ENCODE results near the gene SRSF12.

SRSF12 gene

DNA sequence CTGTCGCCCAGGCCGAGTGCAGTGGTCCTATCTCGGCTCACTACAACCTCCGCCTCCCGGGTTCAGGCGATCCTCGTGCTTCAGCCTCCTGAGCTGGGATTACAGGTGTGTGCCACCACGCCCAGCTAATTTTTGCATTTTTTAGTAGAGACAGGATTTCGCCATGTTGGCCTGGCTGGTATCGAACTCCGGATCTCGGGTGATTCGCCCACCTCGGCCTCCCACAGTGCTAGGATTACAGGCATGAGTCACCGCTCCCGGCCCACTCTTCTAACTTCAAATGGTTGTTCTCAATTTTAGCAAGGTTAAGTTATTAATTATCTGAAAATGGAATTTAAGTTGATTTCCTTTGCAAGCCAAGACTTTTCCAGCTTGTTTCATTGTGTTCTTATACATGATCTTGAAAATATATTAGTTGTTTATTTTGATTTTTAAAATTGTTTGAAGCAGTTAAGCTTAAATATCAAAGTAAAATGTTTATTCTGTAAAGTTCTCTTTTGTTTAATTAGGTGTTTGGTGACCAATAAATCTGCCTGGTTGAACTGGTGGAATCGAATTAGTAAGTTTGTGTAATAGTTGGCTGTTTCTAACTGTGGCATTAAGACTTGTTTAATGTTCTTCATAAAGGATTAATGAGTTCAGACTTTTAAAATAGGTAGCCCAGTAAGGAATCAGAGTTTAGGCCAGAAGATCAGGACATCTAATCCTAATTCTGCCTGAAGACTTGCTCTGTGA lies 30.3 kb upstream of the SRSF12 start:
- Histone ChIP-seq H3K36me3 (ENCODE audit: control insufficient read depth, insufficient read depth, low read length) (no peaks in the 10 kb centered on the region), H3K4me3 (replicated peaks; ENCODE audit: low read depth, low read length) (no peak overlapping the region), H3K27me3 (replicated peaks; ENCODE audit: control insufficient read depth, insufficient read depth, low read length) (no peaks in the 10 kb centered on the region)
- no peak for DNase-seq (ENCODE audit: extremely low read depth, insufficient read length)
- TF ChIP-seq, protein P1, sequence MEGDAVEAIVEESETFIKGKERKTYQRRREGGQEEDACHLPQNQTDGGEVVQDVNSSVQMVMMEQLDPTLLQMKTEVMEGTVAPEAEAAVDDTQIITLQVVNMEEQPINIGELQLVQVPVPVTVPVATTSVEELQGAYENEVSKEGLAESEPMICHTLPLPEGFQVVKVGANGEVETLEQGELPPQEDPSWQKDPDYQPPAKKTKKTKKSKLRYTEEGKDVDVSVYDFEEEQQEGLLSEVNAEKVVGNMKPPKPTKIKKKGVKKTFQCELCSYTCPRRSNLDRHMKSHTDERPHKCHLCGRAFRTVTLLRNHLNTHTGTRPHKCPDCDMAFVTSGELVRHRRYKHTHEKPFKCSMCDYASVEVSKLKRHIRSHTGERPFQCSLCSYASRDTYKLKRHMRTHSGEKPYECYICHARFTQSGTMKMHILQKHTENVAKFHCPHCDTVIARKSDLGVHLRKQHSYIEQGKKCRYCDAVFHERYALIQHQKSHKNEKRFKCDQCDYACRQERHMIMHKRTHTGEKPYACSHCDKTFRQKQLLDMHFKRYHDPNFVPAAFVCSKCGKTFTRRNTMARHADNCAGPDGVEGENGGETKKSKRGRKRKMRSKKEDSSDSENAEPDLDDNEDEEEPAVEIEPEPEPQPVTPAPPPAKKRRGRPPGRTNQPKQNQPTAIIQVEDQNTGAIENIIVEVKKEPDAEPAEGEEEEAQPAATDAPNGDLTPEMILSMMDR (IDR thresholded peaks at IDR 0.05; ENCODE audit: insufficient read depth, low read length, poor library complexity, severe bottlenecking): no peak

DNA sequence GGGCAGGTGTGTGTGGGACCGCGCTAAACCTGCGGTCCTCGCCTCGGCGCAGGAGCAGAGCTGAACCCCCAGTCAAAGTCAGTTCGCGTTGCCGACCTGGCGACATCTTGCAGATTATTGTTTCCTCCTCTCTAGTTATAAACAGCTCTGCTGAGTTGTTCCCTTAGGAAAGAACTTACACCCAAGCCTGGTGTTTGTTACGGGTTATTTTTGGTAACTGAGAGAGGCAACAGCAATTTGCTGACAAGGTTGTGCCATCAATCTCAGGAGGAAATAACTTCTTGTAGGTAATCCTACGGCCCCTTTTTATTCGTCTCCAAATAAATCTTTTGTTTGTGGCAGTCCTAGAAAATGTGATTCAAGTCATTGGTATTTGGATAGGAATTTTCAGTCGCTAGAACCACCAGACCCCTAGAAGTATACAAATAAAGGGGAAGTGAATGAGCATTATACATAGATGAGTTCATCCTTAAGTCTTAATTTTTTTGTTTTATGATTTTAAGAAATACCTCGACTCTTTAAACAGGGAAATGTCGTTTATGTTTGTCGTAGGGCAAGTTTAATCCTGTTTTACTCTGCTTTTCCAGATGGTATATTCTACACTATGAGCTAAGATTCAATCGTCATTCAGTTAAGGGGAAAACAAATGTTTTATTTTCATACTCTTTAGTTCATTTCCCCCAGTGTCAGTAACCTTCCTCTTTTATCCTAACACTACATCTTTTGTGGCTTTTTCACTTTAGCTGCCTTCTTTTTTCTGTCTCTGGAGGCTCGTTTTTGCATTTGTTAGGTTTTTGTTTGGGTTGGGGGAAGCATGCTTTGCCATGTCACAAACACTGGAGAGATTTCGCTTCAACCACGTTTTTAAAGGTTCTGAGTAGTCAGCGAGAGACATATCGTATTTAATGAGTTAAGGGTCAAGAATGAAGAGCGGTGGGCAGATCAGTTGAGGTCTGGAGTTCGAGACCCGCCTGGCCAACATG lies 29.1 kb upstream of the SRSF12 start:
- H3K4me3 ChIP-seq (replicated peaks; ENCODE audit: low read depth, low read length): peak overlapping the region; percentile 76
- TF ChIP-seq, protein P1 (IDR thresholded peaks at IDR 0.05; ENCODE audit: insufficient read depth, low read length, poor library complexity, severe bottlenecking): no peak
- DNase-seq (ENCODE audit: extremely low read depth, insufficient read length): no peak
- no peaks in the 10 kb centered on the region for H3K27me3 ChIP-seq (replicated peaks; ENCODE audit: control insufficient read depth, insufficient read depth, low read length)
- H3K36me3 ChIP-seq (ENCODE audit: control insufficient read depth, insufficient read depth, low read length): no peaks in the 10 kb centered on the region

DNA sequence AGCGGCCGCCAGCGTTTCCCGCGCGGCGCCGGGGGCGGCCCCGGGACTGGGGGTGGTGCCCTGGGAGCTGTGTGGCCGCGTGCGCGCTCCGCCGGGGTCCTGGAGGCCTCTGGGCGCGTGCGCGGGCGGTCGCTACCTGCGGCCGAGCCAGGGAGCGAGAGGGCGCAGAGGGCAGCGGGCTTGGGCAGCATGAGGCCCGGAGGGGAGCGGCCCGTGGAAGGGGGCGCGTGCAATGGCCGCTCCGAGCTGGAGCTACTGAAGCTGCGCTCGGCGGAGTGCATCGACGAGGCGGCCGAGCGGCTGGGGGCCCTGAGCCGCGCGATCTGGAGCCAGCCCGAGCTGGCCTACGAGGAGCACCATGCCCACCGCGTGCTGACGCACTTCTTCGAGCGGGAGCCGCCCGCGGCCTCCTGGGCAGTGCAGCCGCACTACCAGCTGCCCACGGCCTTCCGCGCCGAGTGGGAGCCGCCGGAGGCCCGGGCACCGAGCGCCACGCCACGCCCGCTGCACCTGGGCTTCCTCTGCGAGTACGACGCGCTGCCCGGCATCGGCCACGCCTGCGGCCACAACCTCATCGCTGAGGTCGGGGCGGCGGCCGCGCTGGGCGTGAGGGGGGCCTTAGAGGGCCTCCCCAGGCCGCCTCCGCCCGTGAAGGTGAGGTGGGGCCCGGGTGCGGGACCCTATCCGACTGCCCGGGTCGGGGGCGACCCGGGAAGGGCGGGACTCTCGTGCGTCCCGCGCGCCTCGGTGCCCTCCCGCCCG lies 28.3 kb upstream of the SRSF12 start, which contains the start of gene PM20D2:
TSS of gene PM20D2 (plus strand) at position 100 of the 762 bp plus-strand sequence. CDS start at position 190, 90 bp downstream.
- TF ChIP-seq, protein P1 (IDR thresholded peaks at IDR 0.05; ENCODE audit: insufficient read depth, low read length, poor library complexity, severe bottlenecking): no peak
- DNase-seq (ENCODE audit: extremely low read depth, insufficient read length): peak; percentile 87
- Histone ChIP-seq H3K36me3 (ENCODE audit: control insufficient read depth, insufficient read depth, low read length) (no peaks in the 10 kb centered on the region), H3K4me3 (replicated peaks; ENCODE audit: low read depth, low read length) (peak within 1 kb of the TSS; percentile 76), H3K27me3 (replicated peaks; ENCODE audit: control insufficient read depth, insufficient read depth, low read length) (no peaks in the 10 kb centered on the region)

DNA sequence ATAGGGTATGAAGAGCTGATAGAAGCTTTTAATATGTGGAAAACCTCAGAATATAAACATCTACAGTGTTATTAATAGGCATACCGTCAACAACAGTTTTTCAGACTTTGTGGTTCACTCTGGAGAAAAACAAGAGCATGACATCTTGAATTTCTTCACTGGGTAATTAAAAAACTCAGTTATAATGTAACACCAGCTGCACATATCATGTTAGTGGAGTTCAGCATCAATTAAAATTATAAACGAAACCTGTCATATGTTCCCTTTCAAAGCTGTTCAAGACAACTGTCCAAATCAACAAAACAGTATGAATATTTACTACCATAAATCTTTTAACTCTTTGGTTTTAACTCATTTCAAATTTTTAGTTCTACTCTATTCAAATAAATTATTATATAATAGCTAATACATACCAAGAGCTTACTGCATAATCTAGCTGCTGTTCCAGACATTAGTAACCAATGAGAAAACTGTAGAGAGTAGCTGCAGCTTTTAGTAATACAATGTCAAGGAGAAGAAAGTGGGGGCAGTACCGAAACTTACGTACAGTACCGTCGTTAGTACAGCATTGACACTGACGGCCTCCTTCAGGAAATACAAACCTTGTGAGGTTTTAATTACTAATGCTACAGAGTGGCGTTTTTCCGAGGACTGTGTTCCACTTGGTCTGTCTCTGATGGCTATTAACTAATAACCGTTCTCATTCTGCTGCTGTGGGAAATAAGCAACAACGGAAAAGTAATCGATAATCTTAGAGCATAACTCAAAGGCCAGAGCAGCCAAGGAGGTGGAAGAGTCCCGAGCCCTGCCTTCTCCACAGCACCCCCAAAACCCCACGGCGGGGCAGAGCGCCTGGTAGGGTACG lies 27.5 kb upstream of the SRSF12 start:
- H3K27me3 ChIP-seq (replicated peaks; ENCODE audit: control insufficient read depth, insufficient read depth, low read length): no peaks in the 10 kb centered on the region; the same call in 1 of the 2 replicates
- H3K4me3 ChIP-seq (replicated peaks; ENCODE audit: low read depth, low read length): peak overlapping the region; percentile 76
- TF ChIP-seq, protein P1 (IDR thresholded peaks at IDR 0.05; ENCODE audit: insufficient read depth, low read length, poor library complexity, severe bottlenecking): no peak
- DNase-seq (ENCODE audit: extremely low read depth, insufficient read length): no peak
- no peaks in the 10 kb centered on the region for H3K36me3 ChIP-seq (ENCODE audit: control insufficient read depth, insufficient read depth, low read length)

All from GM06990 (cell line).